HG02870 (cell line): ENCODE data around the gene ARHGEF11.

Experiments
- ATAC-seq: cut with Tn5 transposase; IDR thresholded peaks from one replicate; pipeline ENCODE4 v1.9.1; 2021; ENCODE audit warnings: mild to moderate bottlenecking, moderate library complexity; ENCODE audit not compliant: unreplicated experiment

The ARHGEF11 gene

DNA sequence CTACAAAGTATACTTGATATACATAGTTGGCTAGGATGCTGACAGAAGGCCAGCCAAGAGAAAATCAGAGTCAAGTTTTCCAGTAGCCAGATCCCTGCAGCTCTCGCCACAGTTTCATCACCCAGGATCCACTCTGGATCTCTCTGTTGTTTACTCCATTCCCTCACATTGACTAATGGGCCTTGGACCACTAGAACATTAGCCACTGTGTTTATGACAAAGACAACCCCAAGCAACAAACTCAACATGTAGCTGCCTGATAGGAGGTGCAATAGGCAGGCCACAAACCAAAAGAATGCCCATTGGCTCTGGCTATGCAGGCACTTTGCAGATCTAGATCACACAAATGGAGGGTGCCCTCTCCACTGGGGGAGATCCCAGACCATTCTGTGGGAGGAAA is 44.2 kb downstream of the ARHGEF11 start:
- no peak for ATAC-seq

DNA sequence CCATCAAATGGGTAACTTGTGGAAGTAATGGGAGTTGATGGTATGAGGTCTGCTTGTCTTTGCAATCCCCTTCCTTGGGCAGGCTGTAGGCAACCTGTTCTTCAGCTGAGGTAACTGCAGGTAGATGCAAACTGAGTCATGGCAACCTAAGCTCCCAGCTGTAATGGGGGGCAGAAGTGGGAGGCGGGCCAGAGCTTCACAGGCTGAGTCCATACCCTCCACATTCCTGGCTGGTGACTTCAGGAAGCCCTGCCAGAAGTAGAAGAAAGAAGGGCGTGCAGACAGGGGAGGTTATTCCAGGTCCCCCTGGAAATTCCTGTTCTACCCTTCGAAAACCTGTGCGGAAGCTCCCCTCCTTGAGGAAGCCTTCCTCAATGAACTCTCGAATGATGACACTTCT is 44.9 kb downstream of the ARHGEF11 start:
- no peak for ATAC-seq

DNA sequence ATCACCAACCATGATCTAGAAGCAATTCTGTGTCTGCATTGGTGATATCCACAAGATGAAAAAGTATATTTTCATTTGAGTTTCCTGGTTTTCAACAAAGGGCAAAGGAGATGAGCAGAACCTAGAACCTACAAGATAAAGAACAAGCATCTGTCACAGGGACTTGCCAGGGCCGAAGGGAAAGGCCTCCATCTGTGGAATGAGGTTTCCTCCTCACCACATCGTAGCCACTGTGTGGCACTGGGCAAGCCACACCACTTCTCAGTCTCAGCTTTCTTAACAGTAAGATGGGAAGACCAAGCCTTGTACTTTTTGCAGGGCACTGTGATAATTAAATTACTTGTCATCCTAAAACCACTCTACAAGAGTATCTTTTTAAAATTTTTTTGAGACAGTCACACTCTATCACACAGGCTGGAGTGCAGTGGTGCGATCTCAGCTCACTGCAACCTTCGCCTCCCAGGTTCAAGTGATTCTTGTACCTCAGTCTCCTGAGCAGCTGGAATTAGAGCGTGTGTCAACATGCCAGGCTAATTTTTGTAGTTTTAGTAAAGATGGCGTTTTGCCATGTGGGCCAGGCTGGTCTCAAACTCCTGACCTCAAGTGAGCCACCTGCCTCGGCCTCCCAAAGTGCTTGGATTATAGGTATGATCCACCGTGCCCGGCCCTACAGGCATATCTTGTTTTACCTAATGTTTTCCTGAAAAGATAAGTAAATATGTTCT is 45.8 kb downstream of the ARHGEF11 start:
- no peak for ATAC-seq

DNA sequence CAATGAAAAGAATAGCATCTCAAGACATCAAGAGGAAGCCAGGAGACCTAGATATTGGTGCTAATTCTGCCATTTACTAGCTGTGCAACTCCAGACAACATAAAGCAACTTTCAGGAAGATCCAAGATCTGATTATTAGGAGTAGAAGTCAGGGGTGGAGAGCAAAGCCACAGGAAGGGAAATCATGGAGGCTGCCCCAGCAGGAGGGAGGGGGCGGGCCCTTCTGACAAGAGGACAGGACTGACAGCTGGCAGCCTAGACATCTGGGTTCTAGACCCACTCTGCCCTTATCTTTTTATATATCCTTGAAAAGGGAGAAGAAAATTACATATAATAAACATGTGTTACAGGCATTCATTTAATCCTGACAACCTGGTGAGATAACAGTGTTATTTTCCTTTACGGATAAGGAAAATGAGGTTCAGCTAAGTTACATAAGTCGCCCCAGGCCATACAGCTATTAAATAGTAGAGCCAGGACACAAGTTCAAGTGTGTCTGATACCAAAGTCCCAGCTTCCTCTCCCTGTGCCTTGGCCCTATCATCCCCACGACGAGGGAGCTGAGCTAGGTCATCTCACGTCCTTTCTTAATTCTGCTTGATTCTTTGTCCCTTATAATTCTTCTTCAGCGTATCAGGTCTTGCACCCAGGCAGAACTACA is 46.6 kb downstream of the ARHGEF11 start:
- ATAC-seq = no peak

DNA sequence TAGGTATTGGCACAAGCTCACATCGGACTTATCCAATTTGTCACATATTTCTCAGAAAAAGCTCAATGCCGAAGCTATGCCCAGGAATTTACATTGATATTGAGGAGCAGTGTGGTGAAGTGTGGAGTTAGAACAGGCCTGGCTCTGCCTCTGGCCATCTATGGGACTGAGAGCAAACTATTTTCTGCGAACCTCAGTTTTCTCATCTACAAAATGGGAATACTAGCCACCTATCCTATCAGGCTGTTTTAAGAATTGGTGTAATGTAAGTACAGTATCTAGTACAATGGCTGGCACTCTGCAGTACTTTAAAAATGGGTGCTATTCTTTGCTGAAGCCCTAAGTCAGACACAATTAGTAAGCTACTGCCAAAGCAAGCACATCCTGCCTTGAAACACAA is 47.2 kb downstream of the ARHGEF11 start:
- ATAC-seq = no peak

DNA sequence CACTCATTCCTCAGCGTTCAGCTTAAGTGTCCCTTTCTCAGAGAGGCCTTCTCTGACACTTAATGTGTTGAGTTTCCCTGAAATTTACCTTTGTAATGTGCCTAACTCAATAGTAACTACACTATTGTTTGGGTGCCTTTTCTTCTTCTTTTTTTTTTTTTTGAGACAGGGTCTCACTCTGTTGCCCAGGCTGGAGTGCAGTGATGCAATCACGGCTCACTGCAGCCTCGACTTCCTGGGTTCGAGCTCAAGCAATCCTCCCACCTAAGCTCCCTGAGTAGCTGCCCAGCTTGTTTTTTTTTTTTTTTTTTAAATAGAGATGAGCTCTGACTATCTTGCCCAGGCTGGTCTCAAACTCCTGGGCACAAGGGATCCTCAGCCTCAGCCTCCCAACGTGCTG is 50.1 kb downstream of the ARHGEF11 start:
- no peak for ATAC-seq

DNA sequence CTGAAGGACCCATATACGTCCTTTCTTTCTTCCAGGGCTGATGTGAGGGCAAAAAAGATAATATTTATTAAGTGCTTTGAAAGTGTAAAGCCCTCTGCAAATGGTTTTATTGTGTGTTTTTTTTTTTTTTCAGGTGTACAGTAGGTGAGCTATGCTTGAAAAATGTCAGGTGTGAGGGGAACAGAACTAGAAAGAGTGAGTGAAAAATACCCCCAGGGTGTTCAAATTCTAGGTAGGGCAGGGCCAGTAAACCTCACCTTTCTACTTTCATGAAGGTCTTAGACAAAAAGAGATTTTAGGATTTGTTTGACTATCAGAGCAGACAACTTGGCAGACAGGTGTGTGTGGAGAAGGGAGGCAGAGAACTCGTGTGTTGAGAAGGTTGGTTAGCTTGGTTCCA is 51.3 kb downstream of the ARHGEF11 start:
- ATAC-seq = no peak

DNA sequence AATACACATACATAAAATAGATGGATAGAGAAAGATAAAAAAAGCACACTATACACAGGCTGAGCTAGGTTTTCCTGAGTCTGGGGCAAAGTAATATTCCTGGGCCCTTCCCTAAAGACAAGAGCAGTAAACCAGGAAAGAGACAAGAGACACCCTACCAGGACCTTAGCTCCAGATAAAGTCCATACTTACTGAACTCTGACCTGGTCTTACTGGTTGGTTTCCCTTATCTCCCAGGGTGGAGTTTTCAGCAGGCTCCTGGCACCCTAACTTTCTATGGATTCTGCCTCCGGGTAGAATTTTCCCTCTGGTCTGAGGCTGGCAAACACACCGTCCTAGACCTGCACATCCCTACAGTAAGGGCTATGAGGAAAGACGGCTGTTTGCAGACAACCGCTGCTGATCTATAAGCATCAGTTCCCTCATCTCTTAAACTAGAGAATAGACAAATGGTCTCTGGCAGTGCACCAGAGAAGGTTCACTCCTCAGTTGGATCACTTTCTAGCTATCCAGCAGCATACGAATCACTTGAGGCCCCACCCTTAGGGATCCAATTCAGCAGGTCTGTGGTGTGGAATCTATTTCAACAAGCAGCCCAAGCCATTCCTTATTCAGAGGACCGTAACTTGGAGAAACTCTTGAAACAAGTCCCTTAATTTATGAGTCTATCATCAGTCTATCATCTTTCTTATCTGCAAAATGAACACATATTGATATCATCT is 52.0 kb downstream of the ARHGEF11 start:
- ATAC-seq = no peak

DNA sequence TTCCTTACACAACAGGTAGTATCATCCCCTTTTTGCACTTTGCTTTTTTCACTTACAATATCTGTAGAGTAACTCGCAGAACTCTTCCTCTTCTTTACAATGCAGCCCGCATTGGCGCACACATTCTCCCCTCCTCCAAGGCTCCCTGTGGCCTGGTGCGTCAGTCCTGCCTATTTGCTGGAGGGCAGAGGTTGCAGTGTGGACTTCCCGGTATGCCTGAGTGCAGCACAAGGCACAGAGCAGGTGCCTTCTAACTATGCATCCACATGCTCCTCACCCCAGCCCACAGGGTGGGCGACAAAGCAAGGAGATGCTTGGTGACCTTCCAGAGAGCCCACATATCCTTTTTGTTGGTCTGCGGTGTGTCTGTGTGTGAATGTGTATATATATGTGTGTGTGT is 53.3 kb downstream of the ARHGEF11 start:
- no peak for ATAC-seq

DNA sequence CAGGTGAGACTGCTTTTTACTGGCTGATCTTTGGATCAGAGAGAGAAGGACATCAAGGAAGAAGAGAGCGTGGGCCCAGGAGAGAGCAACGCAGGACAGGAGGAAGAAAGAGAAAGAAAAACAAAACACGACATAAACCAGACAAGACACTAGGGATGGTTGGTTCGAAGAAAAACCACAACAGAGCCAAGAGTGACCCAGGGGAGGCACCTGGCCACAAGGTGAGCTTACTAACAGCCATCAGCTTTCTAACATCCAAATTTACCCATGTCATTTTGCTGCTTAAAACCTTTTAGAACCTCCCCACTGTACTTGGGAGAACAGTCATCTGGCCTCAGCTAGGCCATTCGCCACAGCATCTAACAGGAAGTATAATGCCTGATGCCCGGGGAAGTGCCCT is 57.8 kb downstream of the ARHGEF11 start:
- ATAC-seq = no peak

DNA sequence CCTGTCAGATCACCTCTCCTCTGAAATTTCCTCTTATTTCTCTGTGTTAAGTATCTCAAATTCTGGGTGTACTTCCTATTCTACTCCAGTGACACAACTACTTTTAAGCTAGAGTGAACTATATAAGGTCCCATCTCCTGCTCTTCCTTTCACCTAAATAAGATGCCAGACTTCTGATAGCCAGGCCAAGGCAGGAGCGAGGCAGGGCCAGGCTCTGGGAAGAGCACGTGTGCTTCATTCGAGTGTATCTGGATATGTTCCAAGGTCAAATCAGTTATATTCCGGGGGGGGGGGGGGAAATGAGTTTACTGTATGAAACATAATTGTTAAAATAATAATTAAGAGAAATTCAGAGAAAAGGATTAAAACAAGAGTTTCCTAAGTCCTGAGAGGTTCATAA is 65.0 kb downstream of the ARHGEF11 start:
- no peak for ATAC-seq

DNA sequence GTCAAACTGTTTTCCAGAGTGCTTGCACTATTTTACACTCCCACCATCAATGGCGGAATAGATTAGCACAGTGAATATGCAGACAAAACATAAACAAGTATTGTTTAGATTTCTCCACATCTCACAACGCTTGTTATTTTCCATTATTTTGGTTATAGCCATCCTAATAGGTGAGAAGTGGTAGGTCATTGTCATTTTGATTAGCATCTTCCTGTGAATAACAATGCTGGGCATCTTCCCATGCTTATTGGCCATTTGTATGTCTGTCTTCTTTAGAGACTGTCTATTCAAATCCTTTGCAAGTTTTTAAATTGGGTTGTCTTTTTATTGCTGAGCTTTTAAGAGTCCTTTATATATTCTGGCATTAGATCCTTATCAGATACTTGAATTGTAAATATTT is 70.5 kb downstream of the ARHGEF11 start:
- ATAC-seq = no peak

DNA sequence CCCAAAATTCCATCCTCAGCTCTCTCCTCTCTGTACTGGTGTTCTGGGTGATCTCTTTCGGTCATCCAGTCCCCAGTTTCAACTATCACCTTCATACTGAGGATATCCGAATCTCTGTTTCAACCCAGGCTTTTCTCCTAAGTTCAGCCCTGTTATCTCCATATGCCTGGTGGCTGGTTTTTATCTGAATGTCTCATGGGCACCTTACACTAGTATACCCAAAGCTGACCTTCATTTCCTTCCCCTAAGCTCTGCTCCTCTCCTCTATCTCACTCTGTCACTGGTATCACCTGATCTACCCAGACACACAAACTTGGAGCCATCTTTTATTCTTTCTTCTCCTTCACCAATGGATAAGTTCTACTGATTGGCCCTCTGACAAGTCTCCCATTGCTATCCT is 72.1 kb downstream of the ARHGEF11 start:
- ATAC-seq = no peak

DNA sequence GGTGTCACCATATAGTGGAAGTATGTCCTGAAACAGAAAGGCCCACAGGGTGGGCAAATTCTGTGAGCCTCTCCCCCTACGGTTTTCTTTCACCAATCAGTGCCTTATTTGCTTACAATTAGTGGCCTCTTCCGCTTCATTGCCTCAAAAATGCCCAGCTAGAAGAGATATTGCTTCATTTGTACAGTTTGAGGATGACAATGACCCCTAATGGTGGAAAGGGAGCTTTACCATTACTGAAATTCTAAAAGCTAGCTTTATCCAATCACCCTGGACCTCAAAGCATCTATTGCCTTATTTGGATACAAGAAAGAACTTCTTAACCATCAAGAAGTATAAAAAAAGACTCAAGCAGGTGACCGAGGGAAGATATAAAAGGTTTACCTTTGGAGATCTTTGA is 75.5 kb downstream of the ARHGEF11 start:
- no peak for ATAC-seq

DNA sequence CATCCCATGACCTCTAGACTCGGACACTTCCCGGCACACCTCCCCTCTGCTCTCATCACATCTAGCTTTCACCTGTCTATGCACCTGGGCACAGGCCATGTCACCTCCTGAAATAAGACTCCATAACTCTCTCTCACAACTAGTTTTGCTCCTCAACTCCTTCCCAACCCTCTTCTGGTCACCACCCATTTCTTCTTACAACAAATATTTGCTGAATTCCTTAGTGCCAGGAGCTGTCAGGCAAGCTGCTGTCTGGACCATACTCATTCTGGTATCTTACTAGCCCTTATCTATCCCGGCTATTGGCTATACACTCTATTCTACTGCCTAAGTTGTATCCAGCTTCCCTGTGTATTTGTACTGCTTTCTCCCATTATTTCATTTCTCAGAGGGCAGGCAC is 76.0 kb downstream of the ARHGEF11 start:
- no peak for ATAC-seq

DNA sequence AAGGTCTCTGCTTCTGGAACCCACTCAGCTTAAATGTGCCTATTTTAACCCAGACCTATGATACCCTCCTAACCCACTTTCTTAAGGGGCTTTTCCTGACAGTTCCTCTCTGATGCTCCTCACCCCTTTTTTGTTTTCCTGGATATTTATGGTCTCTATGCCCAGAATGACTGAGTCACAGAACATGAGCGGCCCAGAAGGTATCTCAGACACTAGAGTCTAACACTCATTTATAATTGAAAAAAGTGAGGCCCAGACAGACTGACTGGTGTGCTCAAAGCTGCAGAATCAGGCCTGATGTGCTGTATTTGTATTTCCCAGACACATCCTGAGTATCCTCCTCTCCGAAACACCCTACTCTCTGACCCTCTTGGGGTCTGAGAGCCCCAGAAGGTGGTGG is 81.1 kb downstream of the ARHGEF11 start:
- ATAC-seq = no peak

DNA sequence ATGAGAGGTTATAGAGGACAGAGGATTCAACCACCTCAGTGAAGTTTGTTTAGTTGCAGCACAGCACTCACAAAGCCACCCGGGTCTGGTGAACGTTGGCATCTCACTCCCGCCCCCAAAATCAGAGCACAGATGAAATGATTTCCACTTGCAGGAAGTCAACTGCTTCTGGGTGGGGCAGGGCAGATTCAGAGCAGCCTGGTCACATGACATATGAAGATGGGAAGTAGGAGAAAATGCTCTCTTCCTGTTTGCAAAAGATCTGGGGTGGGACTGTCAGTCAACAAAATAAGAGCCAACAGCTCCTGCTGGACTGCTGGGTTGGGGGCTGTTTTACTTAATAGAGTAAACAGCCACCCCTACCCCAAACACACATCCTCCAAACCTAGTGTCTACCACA is 81.9 kb downstream of the ARHGEF11 start:
- no peak for ATAC-seq

DNA sequence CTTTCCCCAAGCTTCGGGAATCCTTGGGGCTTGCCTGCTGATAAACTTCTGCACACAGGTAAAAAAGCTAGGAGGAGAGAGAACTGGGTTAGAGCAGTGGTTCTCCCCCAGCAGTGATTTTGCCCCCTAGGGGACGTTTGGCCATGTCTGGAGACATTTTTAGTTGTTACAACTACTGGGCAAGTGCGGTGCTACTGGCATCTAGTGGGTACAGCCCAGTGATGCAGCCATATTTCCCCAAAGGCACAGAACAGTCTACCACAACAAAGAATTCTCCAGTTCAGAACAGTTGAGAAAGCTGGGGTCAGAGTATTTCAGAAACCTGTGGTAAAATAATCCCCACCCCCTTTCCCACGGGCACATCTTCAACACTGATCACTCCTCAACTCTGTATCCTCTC is 83.8 kb downstream of the ARHGEF11 start:
- ATAC-seq = no peak

DNA sequence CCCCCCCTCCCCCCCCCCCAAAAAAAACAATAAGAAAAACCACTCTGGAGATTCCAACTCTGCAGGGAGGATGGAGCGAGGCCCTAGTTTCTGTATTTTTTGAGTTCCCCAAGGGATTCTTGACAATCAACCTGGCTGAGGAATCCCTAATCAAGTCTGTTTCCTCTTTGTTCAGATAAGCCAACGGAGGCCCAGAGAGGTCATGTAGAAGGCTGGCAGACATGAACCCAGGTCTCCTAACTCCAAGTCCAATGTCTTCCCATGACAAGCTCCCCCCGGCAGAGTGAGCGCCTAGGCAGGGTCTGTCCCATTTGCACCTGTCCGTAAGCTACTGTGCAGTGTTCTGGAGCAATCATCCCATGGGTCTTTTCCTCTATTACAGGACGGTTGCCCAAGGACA is 85.6 kb downstream of the ARHGEF11 start:
- ATAC-seq = no peak

DNA sequence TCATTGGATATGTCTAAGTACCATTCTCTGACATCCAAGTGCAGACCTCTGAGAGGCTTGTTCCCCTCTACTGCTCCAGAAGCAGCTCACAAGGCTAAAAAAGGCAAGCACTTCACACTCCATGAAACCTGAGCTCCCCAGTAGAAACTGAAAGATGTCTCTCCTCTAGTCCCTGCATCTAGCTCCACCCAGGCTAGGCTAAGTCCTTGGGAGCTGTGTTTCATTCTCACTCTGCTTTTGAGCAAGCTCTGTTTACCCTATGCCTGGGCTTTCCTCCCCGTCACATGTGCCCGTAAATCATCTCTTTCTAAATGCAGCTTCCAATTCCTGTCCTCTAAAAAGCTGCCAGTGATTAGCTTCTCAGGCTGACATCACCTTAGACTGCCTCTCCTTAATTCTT is 86.1 kb downstream of the ARHGEF11 start:
- ATAC-seq = no peak

DNA sequence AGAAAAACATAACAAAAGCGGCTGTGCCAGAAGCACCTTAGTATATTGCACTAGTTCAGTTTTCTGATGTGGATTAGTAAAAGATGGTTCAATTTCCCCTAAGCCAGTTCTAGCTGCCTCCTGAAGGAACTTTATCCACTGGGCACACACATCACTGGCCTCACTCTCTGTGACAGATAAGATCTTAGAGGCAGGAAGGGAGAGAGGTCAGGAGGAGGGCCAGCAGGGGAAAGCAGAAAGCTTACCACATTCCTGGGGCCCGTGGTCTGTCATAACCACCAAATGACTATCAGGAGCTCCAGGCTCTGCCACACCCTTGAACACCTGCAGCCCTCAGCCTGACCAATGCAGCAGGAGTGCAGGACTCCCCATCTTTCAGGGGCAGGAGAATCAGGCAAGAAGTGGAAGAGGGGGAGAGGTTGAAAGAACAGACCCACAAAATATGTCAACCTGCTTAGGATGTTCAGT is 87.3 kb downstream of the ARHGEF11 start:
- ATAC-seq = no peak

DNA sequence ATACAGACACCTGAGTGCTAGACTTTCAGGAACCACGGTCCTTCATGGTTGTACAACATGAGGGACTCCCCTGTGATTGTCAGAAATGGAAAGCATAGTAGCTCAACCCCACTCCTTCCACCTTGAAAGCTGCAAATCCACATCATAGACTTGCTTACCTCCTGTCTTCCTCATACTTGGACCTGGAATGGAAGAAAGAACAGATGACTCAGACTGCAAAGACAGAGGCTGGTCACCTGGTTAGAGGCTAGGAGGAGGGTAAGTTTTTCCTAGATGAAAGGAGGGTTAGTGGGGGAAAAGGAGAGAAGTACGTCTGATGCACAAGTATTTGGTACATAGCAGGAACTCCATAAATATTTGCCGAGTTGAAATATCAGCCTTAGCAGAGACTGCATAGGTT is 87.9 kb downstream of the ARHGEF11 start:
- no peak for ATAC-seq
